LNCAP (cell line): Measurements from ENCODE around the gene NDE1.

Experiments
- CTCF ChIP-seq: fragments of 450-650 bp; IDR thresholded peaks from 2 replicates; pipeline ENCODE4 v1.5.1; 2017; ENCODE audit warnings: mild to moderate bottlenecking

NDE1 gene

DNA sequence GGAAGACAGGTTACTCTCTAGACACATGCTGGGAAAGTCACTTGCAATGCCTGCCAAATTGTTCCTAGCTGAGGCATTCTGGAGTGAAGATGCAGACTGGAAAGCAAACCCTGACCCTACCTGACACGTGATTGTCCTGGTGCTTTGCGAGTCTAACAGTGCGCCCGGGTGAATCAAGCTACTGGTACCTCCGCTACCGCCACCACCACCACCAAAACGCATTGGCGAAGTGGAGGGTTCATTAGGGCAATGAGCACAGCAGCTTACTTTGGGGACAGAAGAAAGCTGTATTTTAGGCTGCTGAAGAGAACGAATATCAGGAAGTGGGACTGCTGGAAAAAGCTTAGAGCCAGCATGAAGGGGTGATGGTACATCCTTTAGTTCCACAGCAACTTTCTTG lies 14.1 kb upstream of the NDE1 start:
- no peak for TF ChIP-seq CTCF

GRCh38 chr16:15636392-15636873 lies 13.6 kb upstream of the NDE1 start:
- TF ChIP-seq CTCF: no peak

DNA sequence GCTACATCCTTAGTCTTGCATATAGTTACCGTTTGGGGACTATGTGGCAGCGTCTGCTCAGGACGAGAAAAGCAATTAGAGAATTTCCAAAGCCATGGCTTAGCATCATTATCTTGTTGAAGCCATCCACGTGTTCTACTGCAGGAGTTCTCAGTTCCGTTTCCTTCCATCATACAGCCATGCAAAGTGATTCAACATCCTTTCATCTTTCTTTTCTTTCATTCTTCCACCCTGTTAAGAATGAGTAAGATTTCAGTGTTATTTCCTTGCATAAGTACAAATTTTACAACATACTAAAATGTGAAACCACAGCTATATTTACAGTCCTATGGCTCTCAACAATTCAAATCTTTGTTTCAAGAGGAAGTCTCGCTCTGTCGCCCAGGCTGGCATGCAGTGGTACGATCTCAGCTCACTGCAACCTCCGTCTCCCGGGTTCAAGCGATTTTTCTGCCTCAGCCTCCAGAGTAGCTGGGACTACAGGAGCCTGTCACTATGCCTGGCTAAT lies 10.9 kb upstream of the NDE1 start:
- no peak for TF ChIP-seq CTCF

- no peak for TF ChIP-seq CTCF
Observed at GRCh38 chr16:15640966-15641365, 9.1 kb upstream of the NDE1 start.

GRCh38 chr16:15641753-15642556 lies 8.1 kb upstream of the NDE1 start:
- no peak for TF ChIP-seq CTCF

- TF ChIP-seq CTCF: no peak
Observed at GRCh38 chr16:15642557-15643047, 7.4 kb upstream of the NDE1 start.

DNA sequence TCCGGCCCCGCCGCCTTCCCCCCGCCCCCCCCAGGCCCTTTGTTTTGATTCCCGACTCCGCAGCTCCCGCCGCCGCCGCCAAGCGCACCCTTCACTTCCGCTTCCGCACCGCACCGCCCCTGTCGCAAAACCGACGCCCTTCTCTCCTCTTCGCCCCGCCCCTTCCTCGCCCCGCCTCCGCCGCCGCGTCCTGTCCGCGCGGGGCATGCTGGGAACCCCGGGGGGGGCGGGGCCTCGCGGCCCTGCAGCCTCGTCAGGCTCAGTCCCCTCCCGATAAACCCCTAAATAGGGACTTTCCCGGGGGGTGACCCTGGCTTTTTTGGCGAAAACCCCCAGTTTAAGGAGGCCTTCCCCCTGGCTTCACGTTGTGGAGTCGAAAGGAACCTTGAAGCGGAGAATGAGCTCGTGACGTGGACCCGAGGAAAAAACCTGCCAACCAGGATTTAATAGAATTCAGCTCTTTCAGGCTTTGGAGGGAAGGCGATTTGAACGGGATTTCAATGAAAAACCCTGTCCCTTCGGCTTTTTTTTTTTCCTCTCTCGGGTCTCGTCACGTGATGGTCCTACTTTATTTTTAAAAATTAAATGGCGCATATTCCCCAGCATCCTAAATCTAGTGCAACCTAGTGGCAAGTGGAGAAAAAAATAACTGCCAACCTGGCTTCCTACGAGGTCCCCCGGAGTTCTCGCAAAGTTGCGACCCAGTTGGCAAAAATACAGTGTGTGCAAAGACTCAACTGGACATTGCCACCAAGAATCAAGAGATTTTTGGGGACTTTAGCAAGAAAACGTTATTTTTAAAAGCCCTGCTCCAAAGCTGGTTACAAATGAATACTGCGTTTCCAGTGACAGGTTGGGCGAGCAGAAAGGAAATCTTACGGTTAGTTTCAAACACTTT lies 6.7 kb upstream of the NDE1 start, which contains the start of gene MARF1:
TSS of gene MARF1 (minus strand) at position 107 of the 898 bp plus-strand sequence. CDS start 3,921 bp downstream, outside the sequence.
- TF ChIP-seq CTCF: peak; percentile 45
